A673 (cell line): ENCODE data around the gene RSU1. TPM values are rescaled to one million over a fixed set of nuclear protein-coding genes. Genes with fewer than 3 reads are reported as not detected.

Experiments
- BruUV-seq: library from RNA; stranded (reverse); fragments of 400-500 nt; replicated peaks from 2 replicates; lab custom pipeline; 2021; lab: Mats Ljungman, UMichigan
- CTCF ChIA-PET: fragments of 300-600 bp; sonication (Branson Sonifier 250); formaldehyde crosslinking; loops from one replicate; lab custom pipeline; 2022; ENCODE audit warnings: antibody characterized with exemption; lab: Charles Lee
- POLR2A ChIA-PET: fragments of 300-600 bp; sonication (Branson Sonifier 250); formaldehyde crosslinking; loops from one replicate; lab custom pipeline; 2022; ENCODE audit warnings: antibody characterized with exemption; ENCODE audit not compliant: low non-redundant PET; lab: Charles Lee
- DNase-seq: peaks from one replicate; pipeline ENCODE4 v3.0.0-alpha.2; 2015; ENCODE audit warnings: low spot score
- H3K27ac ChIP-seq: fragments of 200-600 bp; sonication (generic); 2 replicates; pipeline ENCODE4 v1.5.1; 2016; ENCODE audit warnings: mixed run types, low read depth, mild to moderate bottlenecking, mixed read lengths, antibody characterized with exemption, low read length; ENCODE audit not compliant: poor library complexity, severe bottlenecking
- H3K27me3 ChIP-seq: fragments of 200-600 bp; sonication (generic); replicated peaks from 2 replicates; pipeline ENCODE4 v1.6.1; 2017; ENCODE audit warnings: mixed run types, low read depth, mild to moderate bottlenecking, mixed read lengths, antibody characterized with exemption, low read length; ENCODE audit not compliant: insufficient read depth, poor library complexity
- H3K36me3 ChIP-seq: fragments of 200-600 bp; sonication (generic); 2 replicates; pipeline ENCODE4 v1.6.1; 2016; ENCODE audit warnings: mixed run types, mild to moderate bottlenecking, mixed read lengths, antibody characterized with exemption, low read length; ENCODE audit not compliant: insufficient read depth, poor library complexity, severe bottlenecking
- H3K4me1 ChIP-seq: fragments of 200-600 bp; sonication (generic); 2 replicates; pipeline ENCODE4 v1.6.1; 2017; ENCODE audit warnings: mixed run types, mild to moderate bottlenecking, mixed read lengths, antibody characterized with exemption, low read length; ENCODE audit not compliant: insufficient read depth, poor library complexity, severe bottlenecking
- H3K4me3 ChIP-seq: fragments of 200-600 bp; sonication (generic); 2 replicates; pipeline ENCODE4 v1.5.1; 2016; ENCODE audit warnings: low read depth, mixed run types, mild to moderate bottlenecking, mixed read lengths, low read length; ENCODE audit not compliant: poor library complexity, severe bottlenecking
- H3K9me3 ChIP-seq: fragments of 200-600 bp; sonication (generic); 2 replicates; pipeline ENCODE4 v1.6.1; 2016; ENCODE audit warnings: mixed run types, low read depth, mild to moderate bottlenecking, mixed read lengths, antibody characterized with exemption, low read length; ENCODE audit not compliant: poor library complexity, severe bottlenecking
- CTCF ChIP-seq: fragments of 300-800, 200-600 bp; sonication (generic); conservative IDR thresholded peaks from 2 replicates; pipeline ENCODE4 v1.5.1; 2017; ENCODE audit warnings: low read depth, mild to moderate bottlenecking, antibody characterized with exemption, low read length, moderate library complexity, mixed read lengths
- EZH2 ChIP-seq: fragments of 200-600 bp; sonication (generic); IDR thresholded peaks from 2 replicates; pipeline ENCODE4 v1.6.1; 2017; ENCODE audit warnings: borderline replicate concordance, low read depth, mild to moderate bottlenecking, mixed read lengths, antibody characterized with exemption, low read length; ENCODE audit not compliant: poor library complexity, severe bottlenecking
- intact Hi-C: fragments of 100-400 bp; cut with micrococcal nuclease; formaldehyde crosslinking; loops from one replicate; pipeline ENCODE4 v1.10.0; 2022; ENCODE audit not compliant: unreplicated experiment
- total RNA-seq: library from RNA; stranded (reverse); gene quantifications from 2 replicates; pipeline ENCODE4 v1.2.3, GENCODE V29; 2021

The RSU1 gene
- total RNA-seq, 1 experiment from 2014 or later = 64.0 TPM

- TF ChIP-seq CTCF = no peak
- TF ChIP-seq EZH2 = no peak
- H3K36me3 ChIP-seq = peaks cover 8% of the 10 kb centered on the region
- H3K9me3 ChIP-seq = peaks cover 3% of the 10 kb centered on the region
- intact Hi-C loops = no loop called here
- peak overlapping the region; percentile 51 for H3K27ac ChIP-seq
- BruUV-seq = no TSS peak
- POLR2A ChIA-PET = no interaction called here
- H3K27me3 ChIP-seq = no peaks in the 10 kb centered on the region
- H3K4me1 ChIP-seq = peaks cover 40% of the 10 kb centered on the region
- CTCF ChIA-PET = no interaction called here
- no peak overlapping the region for H3K4me3 ChIP-seq
- peak; percentile 86 for DNase-seq
Observed at GRCh38 chr10:16742165-16742960, 74.9 kb downstream of the RSU1 start.

DNA sequence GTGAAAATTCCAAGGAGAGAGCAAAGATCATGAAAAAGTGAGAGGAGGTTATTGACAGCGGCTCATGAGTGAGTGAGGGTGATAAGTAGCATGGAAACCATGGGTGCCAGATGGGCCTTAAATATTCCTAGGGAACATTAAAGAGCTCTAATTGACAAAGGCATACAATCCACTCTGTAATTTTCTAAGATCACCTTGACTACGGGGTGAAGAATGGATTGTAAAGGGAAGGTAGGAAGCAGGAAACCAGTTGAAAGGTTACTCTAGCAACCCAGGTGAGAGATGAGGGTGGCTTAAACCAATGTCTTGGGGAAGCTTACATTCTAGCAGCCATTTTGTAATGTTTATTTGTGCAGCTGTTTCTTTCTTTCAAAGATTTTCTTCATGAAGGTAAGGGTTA, 75.7 kb downstream of the RSU1 start:
- no TSS peak for BruUV-seq
- POLR2A ChIA-PET = no interaction called here
- DNase-seq = no peak
- CTCF ChIA-PET = no interaction called here
- Histone ChIP-seq H3K4me3 (no peak overlapping the region), H3K9me3 (peaks cover 6% of the 10 kb centered on the region), H3K27ac (peak overlapping the region; percentile 51), H3K27me3 (no peaks in the 10 kb centered on the region), H3K36me3 (peaks cover 12% of the 10 kb centered on the region), H3K4me1 (peaks cover 39% of the 10 kb centered on the region)
- intact Hi-C loops = no loop called here
- TF ChIP-seq CTCF (no peak), EZH2 (no peak)

- Histone ChIP-seq H3K36me3 (peaks cover 12% of the 10 kb centered on the region), H3K27ac (no peak overlapping the region), H3K4me3 (no peak overlapping the region), H3K27me3 (no peaks in the 10 kb centered on the region), H3K4me1 (peaks cover 4% of the 10 kb centered on the region), H3K9me3 (peaks cover 6% of the 10 kb centered on the region)
- no peak for DNase-seq
- no TSS peak for BruUV-seq
- no peak for TF ChIP-seq EZH2
- TF ChIP-seq CTCF = no peak
- ChIA-PET POLR2A (no interaction called here), CTCF (no interaction called here)
- intact Hi-C loops = no loop called here
Observed at GRCh38 chr10:16737420-16737819, 79.8 kb downstream of the RSU1 start.
